Spleen (tissue), 11 donors: ENCODE results near the gene LNPEP. TPM values are rescaled to one million over a fixed set of nuclear protein-coding genes. Genes with fewer than 3 reads are reported as not detected.

Experiments
- DNase-seq: peaks from one replicate; pipeline ENCODE4 v3.0.0-alpha.2; 2020
- H3K27ac ChIP-seq, 8 donors: fragments of 200-600 bp; sonication (generic) in 7 of 8; 1 replicate in 4 of 8; 2 replicates in 4 of 8; pipeline versions ENCODE4 v1.5.0 to v1.8.0; 2016 to 2021; ENCODE audit warnings: inconsistent platforms in 4 of 8, mild to moderate bottlenecking in 4 of 8, moderate library complexity in 1 of 8
- H3K27me3 ChIP-seq, 7 donors: fragments of 200-600 bp; sonication (generic) in 6 of 7; replicated peaks in 1 of 7; 1 replicate in 4 of 7; 2 replicates in 3 of 7; pipeline versions ENCODE4 v1.5.0 to v1.8.0; 2016 to 2021; ENCODE audit warnings: inconsistent platforms in 3 of 7, mild to moderate bottlenecking in 1 of 7
- H3K36me3 ChIP-seq, 6 donors: fragments of 200-600 bp; sonication (generic) in 5 of 6; 1 replicate in 4 of 6; 2 replicates in 2 of 6; pipeline versions ENCODE4 v1.5.0 to v1.8.0; 2016 to 2021; ENCODE audit warnings: inconsistent platforms in 2 of 6
- H3K4me1 ChIP-seq, 6 donors: fragments of 200-600 bp; sonication (generic) in 5 of 6; 1 replicate in 3 of 6; 2 replicates in 3 of 6; pipeline versions ENCODE4 v1.5.0 to v1.8.0; 2016 to 2021; ENCODE audit warnings: inconsistent platforms in 3 of 6
- H3K4me3 ChIP-seq, 8 donors: fragments of 200-600 bp; sonication (generic) in 7 of 8; 1 replicate in 4 of 8; 2 replicates in 4 of 8; pipeline versions ENCODE4 v1.5.0 to v1.8.0; 2016 to 2021; ENCODE audit warnings: inconsistent platforms in 4 of 8, mild to moderate bottlenecking in 4 of 8, moderate library complexity in 2 of 8
- H3K9me3 ChIP-seq, 8 donors: fragments of 200-600 bp; sonication (generic) in 7 of 8; 1 replicate in 4 of 8; 2 replicates in 4 of 8; pipeline versions ENCODE4 v1.5.0 to v1.8.0; 2016 to 2021; ENCODE audit warnings: inconsistent platforms in 4 of 8
- POLR2A ChIP-seq, 3 donors: fragments of 450-650 bp; IDR thresholded peaks; one replicate each; pipeline ENCODE4 v1.5.1; 2017; ENCODE audit warnings: antibody characterized with exemption in 3 of 3, mild to moderate bottlenecking in 1 of 3
- POLR2AphosphoS5 ChIP-seq, 3 donors: sonication (generic); formaldehyde crosslinking; IDR thresholded peaks; one replicate each; pipeline ENCODE4 v1.5.1; 2017; ENCODE audit warnings: antibody characterized with exemption in 3 of 3
- WGBS, 5 donors: extraction: QIAGEN DNeasy Blood & Tissue Kit in 3 of 5; methylation state at CpG; one replicate each; pipeline versions ENCODE4 v1.1.5 to v1.1.7; 2013 to 2018; 5-methylcytosine and 5-hydroxymethylcytosine counted together
- intact Hi-C: fragments of 100-400 bp; cut with DNase I; formaldehyde crosslinking; loops from one replicate; pipeline ENCODE4 v1.15.0; 2023; ENCODE audit warnings: low total_unique reads
- polyA plus RNA-seq, 3 donors: library from polyadenylated mRNA; stranded (reverse); fragments of 200-250 nt; gene quantifications; one replicate each; pipeline ENCODE4 v1.2.1, GENCODE V29; 2013
- total RNA-seq, 7 donors: library from RNA; depleted of rRNA in 3 of 7; stranded (reverse); fragments of >200 nt in 3 of 7; fragmentation: NEBNext Ultra II Directional in 4 of 7; extraction: Animal tissue kit (Norgen Biotek cat#: 25700) in 4 of 7; gene quantifications; one replicate each; pipeline versions ENCODE4 v1.1.0 to v1.2.1, GENCODE V29; 2016 to 2021
- TF ChIP-seq, protein P1 (sequence below), 11 experiments: fragments of 200-600 bp in 7 of 11; fragments of 450-650 bp in 4 of 11; sonication (generic) in 4 of 11; IDR thresholded peaks in 8 of 11; conservative IDR thresholded peaks in 3 of 11; 1 replicate in 7 of 11; 2 replicates in 4 of 11; pipeline versions ENCODE4 v1.4.0 to v1.8.0; 2016 to 2021; ENCODE audit warnings: antibody characterized with exemption in 11 of 11, inconsistent platforms in 4 of 11, mild to moderate bottlenecking in 1 of 11
- donor health status: healthy with polysubstance abuse.
- donor health status: DM: no; HTN: no; CAD: no; lungs with moderate emphysema.
- donor health status: DM: no; HTN: no; CAD: no.
- donor health status: Bipolar disorder and iron deficiency.
- donor health status: healthy.
- donor health status: DM: no; HTN: no; CAD: no.
- donor health status: DM: yes; HTN: yes; CAD: no.

The LNPEP gene
- total and polyA plus RNA-seq, 10 donors: 8.5 to 82.2 (median 65.9) TPM

DNA sequence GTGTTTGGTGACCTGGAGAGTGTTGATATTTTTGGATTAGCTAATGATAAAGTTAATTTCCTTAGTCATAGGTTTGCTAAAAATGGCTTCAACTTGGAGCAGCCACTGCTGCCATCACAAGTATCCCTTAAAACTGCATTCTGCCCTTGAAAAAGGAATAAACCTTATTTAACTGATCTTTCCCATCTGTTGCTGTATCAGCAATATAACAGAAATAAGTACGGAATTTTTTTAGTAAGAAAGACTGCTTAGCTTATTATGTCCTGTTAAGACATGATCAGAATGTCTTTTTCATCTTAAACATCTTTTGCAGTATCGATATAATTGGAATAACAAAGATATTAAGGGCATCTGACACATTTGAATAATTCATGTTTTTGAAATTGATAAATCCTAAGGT is 75.7 kb downstream of the LNPEP start:
- DNase-seq: no peak
- Histone ChIP-seq H3K36me3 (peaks cover 2 to 71% (median 29%) of the 10 kb centered on the region in 6 donors), H3K4me3 (no peak overlapping the region), H3K27ac (no peak overlapping the region), H3K4me1 (peaks cover 4 to 26% (median 16%) of the 10 kb centered on the region in 6 donors), H3K9me3 (no peaks in the 10 kb centered on the region), H3K27me3 (no peaks in the 10 kb centered on the region)
- intact Hi-C loops: no loop called here
- TF ChIP-seq, protein P1, sequence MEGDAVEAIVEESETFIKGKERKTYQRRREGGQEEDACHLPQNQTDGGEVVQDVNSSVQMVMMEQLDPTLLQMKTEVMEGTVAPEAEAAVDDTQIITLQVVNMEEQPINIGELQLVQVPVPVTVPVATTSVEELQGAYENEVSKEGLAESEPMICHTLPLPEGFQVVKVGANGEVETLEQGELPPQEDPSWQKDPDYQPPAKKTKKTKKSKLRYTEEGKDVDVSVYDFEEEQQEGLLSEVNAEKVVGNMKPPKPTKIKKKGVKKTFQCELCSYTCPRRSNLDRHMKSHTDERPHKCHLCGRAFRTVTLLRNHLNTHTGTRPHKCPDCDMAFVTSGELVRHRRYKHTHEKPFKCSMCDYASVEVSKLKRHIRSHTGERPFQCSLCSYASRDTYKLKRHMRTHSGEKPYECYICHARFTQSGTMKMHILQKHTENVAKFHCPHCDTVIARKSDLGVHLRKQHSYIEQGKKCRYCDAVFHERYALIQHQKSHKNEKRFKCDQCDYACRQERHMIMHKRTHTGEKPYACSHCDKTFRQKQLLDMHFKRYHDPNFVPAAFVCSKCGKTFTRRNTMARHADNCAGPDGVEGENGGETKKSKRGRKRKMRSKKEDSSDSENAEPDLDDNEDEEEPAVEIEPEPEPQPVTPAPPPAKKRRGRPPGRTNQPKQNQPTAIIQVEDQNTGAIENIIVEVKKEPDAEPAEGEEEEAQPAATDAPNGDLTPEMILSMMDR (IDR thresholded peaks at IDR 0.05 in 8 of 11, conservative IDR thresholded peaks at IDR 0.05 in 3 of 11): no peak
- TF ChIP-seq POLR2AphosphoS5 (IDR thresholded peaks at IDR 0.05): no peak
- no peak for TF ChIP-seq POLR2A (IDR thresholded peaks at IDR 0.05)
- WGBS, 5 donors: 89 to 98% (median 95%) methylated on average over 2 of the region's 2 CpGs

DNA sequence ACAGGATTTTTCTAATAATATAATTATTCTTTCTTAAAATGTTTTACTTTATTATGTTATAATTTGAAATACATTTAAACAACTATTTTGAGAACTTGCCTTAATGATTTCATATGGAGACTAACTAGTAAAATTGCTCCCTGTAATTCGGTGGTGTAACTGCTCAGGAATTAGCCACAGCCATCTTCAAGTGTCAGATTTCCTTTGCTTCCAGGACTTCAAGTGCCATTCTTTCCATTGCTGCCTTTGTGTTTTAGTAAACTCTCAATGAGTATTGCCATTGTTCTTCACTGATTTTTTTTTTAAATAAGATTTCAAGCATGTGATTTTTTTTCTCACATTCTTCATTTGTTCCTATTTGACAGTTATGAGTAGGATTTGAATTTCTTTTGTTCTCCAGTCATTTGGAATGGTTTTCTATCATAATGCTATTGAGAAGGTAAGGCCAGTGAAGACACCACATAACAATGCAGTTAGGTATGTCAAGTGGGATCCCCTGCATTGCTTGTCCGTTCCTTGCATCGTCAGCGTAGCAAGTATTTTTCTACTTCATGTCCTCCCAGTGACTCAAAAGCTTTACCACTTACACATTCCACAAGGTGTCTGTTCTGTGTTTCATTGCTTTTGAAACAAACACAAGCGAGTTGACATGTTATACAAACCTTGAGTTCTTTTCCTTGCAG is 83.7 kb downstream of the LNPEP start:
- H3K9me3 ChIP-seq: no peaks in the 10 kb centered on the region
- no peak for DNase-seq
- intact Hi-C loops: no loop called here
- TF ChIP-seq POLR2A (IDR thresholded peaks at IDR 0.05) (no peak), POLR2AphosphoS5 (IDR thresholded peaks at IDR 0.05) (no peak)
- TF ChIP-seq, protein P1 (IDR thresholded peaks at IDR 0.05 in 8 of 11, conservative IDR thresholded peaks at IDR 0.05 in 3 of 11): no peak
- peaks cover under 1 to 99% (median 65%) of the 10 kb centered on the region in 6 donors for H3K36me3 ChIP-seq
- no peaks in the 10 kb centered on the region for H3K27me3 ChIP-seq
- H3K4me1 ChIP-seq: peaks cover 0 to 16% (median 0%) of the 10 kb centered on the region in 6 donors
- no peak overlapping the region for H3K27ac ChIP-seq
- H3K4me3 ChIP-seq: no peak overlapping the region
- WGBS, 5 donors: 89 to 92% (median 91%) methylated on average over 5 of the region's 5 CpGs

DNA sequence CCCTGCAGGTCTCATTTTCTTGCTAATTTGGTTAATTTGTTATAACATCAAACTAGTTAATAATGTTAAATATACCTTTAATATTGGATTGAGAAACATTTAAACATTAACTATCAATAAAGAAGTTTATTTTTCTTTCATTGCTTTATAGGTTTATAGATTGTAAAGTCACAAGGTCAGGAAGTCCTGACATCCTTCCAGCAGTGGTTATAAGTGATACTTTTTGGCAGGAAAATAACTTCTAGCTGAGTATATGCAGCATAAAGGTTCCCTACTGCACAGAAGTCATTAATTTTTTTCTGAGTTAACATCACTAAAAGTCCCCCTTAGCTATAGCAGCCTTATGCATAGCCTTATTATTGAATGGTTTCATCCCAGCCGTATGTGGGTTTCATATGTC is 85.5 kb downstream of the LNPEP start:
- DNase-seq: no peak
- TF ChIP-seq, protein P1 (IDR thresholded peaks at IDR 0.05 in 8 of 11, conservative IDR thresholded peaks at IDR 0.05 in 3 of 11): no peak
- TF ChIP-seq POLR2AphosphoS5 (IDR thresholded peaks at IDR 0.05) (no peak), POLR2A (IDR thresholded peaks at IDR 0.05) (no peak)
- peaks cover 0 to 16% (median 0%) of the 10 kb centered on the region in 6 donors for H3K4me1 ChIP-seq
- intact Hi-C loops: no loop called here
- no peak overlapping the region for H3K4me3 ChIP-seq
- no peaks in the 10 kb centered on the region for H3K27me3 ChIP-seq
- no peaks in the 10 kb centered on the region for H3K9me3 ChIP-seq
- H3K36me3 ChIP-seq: peaks cover 6 to 99% (median 67%) of the 10 kb centered on the region in 6 donors
- WGBS, 5 donors: 90 to 100% (median 96%) methylated on average over 1 of the region's 1 CpG
- no peak overlapping the region for H3K27ac ChIP-seq

DNA sequence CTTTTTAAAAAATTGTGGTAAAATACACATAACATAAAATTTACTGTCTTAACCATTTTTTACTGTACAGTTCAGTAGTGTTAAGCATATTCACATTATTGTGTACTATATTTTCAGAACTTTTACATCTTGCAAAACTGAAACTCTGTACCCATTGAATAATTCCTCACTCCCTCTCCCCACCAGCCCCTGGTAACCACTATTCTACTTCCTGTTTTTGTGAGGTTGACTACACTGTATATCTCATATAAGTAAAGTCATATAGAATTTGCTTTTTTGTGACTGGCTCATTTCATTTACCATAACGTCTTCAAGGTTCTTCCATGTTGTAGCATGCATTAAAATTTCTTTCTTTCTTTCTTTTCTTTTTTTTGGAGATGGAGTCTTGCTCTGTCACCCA is 87.0 kb downstream of the LNPEP start:
- peaks cover 0 to 16% (median 0%) of the 10 kb centered on the region in 6 donors for H3K4me1 ChIP-seq
- H3K9me3 ChIP-seq: no peaks in the 10 kb centered on the region
- intact Hi-C loops: no loop called here
- TF ChIP-seq, protein P1 (IDR thresholded peaks at IDR 0.05 in 8 of 11, conservative IDR thresholded peaks at IDR 0.05 in 3 of 11): no peak
- no peak for TF ChIP-seq POLR2AphosphoS5 (IDR thresholded peaks at IDR 0.05)
- no peak for TF ChIP-seq POLR2A (IDR thresholded peaks at IDR 0.05)
- peaks cover 6 to 99% (median 73%) of the 10 kb centered on the region in 6 donors for H3K36me3 ChIP-seq
- no peak overlapping the region for H3K4me3 ChIP-seq
- H3K27ac ChIP-seq: no peak overlapping the region
- no peaks in the 10 kb centered on the region for H3K27me3 ChIP-seq
- WGBS, 5 donors: 56 to 69% (median 67%) methylated on average over 1 of the region's 1 CpG
- no peak for DNase-seq
